ENCODE measurements around the gene OR5H2.

OR5H2 gene

DNA sequence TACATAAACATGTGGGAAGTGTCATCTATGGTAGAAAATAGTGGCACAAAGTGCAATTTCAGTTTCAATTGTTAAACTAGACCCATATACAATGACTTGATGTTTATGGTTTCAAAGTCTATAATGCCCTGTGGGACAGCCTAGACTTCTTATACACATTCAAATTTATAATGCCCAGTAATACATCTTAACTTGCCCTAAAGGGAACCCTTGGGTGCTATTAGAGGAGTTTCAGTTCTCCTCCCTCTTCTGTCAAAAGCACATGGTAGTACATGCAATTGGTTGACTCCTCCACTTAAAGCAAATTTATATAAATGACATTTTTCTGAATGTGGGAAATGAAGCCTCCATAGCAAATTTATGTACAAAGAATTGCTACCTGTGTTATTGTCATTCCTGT lies 41.1 kb downstream of the OR5H2 start:
- no peak for TF ChIP-seq GATA3 (IDR thresholded peaks at IDR 0.05; ENCODE audit: low read depth, low read length)
- no peak for TF ChIP-seq GATA2 (IDR thresholded peaks at IDR 0.05; ENCODE audit: low read depth, low read length)

DNA sequence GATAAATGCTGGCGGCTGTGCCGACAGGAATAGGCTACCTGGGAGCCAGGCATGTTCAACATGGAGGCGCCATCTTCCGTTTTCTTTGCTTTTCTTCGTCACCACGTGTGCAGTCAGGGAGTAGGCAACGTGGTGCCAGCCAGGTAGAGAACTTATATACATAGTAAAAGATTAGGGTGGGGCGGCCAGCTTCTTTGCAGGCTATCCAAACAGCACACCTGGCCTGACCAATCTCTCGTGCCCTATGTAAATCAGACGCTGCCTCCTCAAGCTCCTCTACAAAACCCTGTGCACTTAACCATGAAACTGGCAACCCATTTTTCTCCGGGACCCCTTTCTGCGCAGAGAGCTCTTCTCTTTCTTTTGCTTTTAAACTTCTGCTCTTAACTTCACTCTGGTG lies 42.8 kb downstream of the OR5H2 start:
- no peak for TF ChIP-seq GATA3 (IDR thresholded peaks at IDR 0.05; ENCODE audit: low read depth, low read length)
- no peak for TF ChIP-seq GATA2 (IDR thresholded peaks at IDR 0.05; ENCODE audit: low read depth, low read length)

DNA sequence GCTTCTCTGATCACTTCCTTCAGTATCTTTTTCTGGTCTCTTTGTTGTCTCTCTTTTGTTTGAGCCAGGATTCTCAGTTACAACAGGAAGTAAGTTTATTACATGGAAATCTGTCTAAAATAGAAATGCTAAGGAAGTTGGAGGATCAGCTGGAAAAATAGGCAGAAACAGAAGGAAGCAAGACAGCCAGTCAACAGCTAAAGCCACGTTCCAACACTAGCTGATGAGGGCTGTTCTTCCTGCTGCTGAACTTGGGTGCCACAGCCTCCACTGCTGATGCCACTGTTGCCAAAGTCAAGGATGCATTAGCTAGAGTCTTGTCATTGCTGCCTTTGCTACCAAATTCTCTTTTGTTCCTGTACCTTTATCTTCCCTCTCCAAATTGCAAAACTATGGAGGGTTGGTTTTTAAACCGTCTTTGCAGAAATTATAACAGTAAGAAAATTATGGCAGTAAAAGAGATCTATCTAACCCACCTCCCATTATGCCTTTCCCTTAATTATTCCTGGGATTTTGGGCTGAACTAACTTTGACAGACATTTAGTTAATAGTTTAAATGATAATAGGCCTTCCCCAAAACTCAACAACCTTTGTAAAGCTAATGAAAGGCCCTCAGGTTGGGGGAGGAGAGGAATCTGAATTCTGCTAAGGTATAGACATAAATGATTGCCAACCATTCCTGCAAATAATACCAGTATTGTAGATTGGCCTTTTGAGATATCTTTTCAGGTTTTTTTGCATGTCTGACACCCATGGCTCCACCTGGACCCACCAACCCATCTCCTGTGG lies 44.0 kb downstream of the OR5H2 start:
- no peak for TF ChIP-seq GATA2 (IDR thresholded peaks at IDR 0.05; ENCODE audit: low read depth, low read length)
- no peak for TF ChIP-seq GATA3 (IDR thresholded peaks at IDR 0.05; ENCODE audit: low read depth, low read length)

DNA sequence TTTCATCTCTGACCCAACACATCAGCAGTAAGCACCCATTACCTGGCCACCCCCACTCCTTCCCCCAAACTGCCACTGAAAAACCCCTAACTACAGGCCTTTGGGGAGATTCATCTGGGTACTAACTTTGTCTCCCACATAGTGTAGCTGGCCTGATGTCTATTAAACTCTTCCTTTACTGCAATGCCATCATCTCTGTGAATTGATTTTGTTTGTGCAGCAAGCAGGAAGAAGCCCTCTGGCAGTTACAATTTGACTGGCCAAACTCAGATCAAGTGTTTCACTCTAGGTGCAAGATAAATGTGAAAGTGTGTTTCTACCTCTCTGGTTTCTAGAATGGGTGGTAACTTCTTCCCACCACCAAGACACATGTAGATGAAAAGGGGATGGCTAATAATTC lies 44.6 kb downstream of the OR5H2 start:
- no peak for TF ChIP-seq GATA3 (IDR thresholded peaks at IDR 0.05; ENCODE audit: low read depth, low read length)
- no peak for TF ChIP-seq GATA2 (IDR thresholded peaks at IDR 0.05; ENCODE audit: low read depth, low read length)

DNA sequence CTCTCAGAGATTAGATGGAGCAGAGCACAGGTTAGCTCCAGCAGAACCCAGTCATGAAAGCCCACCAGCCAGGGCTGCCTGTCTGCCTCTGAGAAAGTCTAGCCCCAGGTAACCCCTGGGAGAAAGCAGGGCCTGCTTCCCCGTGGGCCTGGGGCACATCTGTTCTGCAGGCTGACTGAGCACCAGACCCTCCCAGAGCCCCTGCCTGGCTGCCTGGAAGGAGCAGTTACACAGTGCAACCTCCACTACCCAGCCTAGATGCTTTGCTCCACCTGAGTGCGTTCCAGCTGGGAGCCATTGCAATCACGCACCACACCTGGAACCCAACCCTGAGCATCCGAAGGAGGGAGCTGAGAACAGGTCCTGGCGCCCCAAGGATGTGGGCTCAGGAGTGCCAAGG lies 46.6 kb downstream of the OR5H2 start:
- TF ChIP-seq GATA3 (IDR thresholded peaks at IDR 0.05; ENCODE audit: low read depth, low read length) (no peak), GATA2 (IDR thresholded peaks at IDR 0.05; ENCODE audit: low read depth, low read length) (no peak)

- TF ChIP-seq GATA2 (IDR thresholded peaks at IDR 0.05; ENCODE audit: low read depth, low read length) (no peak), GATA3 (IDR thresholded peaks at IDR 0.05; ENCODE audit: low read depth, low read length) (no peak)
Observed at GRCh38 chr3:98329392-98330124, 47.3 kb downstream of the OR5H2 start.

DNA sequence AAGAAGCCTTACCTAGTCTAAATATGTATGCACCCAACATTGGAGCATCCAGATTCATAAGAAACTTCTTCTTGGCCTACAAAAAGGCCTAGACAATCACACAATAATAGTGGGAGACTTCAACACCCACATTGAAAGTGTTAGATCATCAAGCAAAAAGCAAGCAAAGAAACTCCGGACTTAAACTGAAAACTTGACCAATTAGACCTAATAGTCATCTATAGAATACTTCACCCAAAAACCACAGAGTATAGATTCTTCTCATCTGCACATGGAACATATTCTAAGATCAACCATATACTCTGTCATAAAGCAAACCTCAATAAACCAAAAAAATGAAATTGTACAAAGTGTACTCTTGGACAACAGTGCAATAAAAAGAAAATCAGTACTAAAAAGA lies 49.0 kb downstream of the OR5H2 start:
- TF ChIP-seq GATA2 (IDR thresholded peaks at IDR 0.05; ENCODE audit: low read depth, low read length) (no peak), GATA3 (IDR thresholded peaks at IDR 0.05; ENCODE audit: low read depth, low read length) (no peak)
